A673 (cell line): ENCODE data around the gene PRSS21.

Source experiments
- EZH2 ChIP-seq: fragments of 200-600 bp; sonication (generic); IDR thresholded peaks from 2 replicates; pipeline ENCODE4 v1.6.1; 2017; ENCODE audit warnings: borderline replicate concordance, low read depth, mild to moderate bottlenecking, mixed read lengths, antibody characterized with exemption, low read length; ENCODE audit not compliant: poor library complexity, severe bottlenecking
- TF ChIP-seq, protein P1 (sequence below): fragments of 300-800, 200-600 bp; sonication (generic); conservative IDR thresholded peaks from 2 replicates; pipeline ENCODE4 v1.5.1; 2017; ENCODE audit warnings: low read depth, mild to moderate bottlenecking, antibody characterized with exemption, low read length, moderate library complexity, mixed read lengths

DNA sequence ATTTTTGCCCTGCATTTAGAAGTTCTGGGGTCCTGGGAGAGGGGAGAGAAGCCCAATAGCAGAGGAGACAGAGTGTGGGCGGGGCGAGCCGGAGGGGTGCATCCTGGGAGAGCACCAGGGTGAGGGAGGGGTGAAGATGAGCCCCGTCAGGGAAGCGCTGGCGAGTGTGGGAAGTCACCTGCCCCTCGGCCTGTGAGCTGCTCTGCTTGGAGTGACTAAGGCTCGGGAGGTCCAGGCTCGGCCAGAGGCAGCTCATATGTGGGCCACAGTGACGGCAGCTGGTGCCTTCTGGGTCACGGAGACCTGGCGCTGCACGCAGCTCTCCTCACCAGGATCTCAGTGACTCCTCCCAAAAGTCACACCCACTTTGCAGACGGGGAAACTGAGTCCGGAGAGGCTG lies 14.2 kb downstream of the PRSS21 start:
- TF ChIP-seq, protein P1, sequence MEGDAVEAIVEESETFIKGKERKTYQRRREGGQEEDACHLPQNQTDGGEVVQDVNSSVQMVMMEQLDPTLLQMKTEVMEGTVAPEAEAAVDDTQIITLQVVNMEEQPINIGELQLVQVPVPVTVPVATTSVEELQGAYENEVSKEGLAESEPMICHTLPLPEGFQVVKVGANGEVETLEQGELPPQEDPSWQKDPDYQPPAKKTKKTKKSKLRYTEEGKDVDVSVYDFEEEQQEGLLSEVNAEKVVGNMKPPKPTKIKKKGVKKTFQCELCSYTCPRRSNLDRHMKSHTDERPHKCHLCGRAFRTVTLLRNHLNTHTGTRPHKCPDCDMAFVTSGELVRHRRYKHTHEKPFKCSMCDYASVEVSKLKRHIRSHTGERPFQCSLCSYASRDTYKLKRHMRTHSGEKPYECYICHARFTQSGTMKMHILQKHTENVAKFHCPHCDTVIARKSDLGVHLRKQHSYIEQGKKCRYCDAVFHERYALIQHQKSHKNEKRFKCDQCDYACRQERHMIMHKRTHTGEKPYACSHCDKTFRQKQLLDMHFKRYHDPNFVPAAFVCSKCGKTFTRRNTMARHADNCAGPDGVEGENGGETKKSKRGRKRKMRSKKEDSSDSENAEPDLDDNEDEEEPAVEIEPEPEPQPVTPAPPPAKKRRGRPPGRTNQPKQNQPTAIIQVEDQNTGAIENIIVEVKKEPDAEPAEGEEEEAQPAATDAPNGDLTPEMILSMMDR: no peak
- TF ChIP-seq EZH2: no peak
